ENCODE results near the gene SMARCA2. TPM values are rescaled to one million over a fixed set of nuclear protein-coding genes. Genes with fewer than 3 reads are reported as not detected.

Gene SMARCA2
- total RNA-seq, 2 donors from 2014 or later = 63.8 to 109 TPM

DNA sequence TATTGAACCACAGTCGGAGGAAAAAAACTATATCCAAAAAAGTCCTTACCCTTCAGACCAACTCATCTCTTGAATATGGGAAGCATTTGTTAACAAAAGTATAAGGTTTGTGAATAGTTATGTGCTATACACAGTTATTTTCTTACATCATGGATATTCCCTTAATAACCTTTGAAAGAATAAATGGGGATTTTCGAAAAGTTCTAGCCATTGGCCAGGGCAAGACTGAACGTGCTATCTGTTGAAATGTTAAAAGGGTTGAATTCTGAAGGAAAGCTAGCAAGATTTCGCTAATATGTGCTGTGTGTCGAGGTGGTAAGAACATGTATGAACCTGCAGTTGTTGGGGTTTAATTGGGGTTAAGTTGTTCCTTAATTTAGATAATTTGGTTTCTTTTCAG lies 140.8 kb downstream of the SMARCA2 start:
- DNase-seq (ENCODE audit: low spot score) = no peak
- H3K4me3 ChIP-seq = no peak overlapping the region
- H3K9me3 ChIP-seq = no peaks in the 10 kb centered on the region
- no peaks in the 10 kb centered on the region for H3K27me3 ChIP-seq
- TF ChIP-seq, protein P1, sequence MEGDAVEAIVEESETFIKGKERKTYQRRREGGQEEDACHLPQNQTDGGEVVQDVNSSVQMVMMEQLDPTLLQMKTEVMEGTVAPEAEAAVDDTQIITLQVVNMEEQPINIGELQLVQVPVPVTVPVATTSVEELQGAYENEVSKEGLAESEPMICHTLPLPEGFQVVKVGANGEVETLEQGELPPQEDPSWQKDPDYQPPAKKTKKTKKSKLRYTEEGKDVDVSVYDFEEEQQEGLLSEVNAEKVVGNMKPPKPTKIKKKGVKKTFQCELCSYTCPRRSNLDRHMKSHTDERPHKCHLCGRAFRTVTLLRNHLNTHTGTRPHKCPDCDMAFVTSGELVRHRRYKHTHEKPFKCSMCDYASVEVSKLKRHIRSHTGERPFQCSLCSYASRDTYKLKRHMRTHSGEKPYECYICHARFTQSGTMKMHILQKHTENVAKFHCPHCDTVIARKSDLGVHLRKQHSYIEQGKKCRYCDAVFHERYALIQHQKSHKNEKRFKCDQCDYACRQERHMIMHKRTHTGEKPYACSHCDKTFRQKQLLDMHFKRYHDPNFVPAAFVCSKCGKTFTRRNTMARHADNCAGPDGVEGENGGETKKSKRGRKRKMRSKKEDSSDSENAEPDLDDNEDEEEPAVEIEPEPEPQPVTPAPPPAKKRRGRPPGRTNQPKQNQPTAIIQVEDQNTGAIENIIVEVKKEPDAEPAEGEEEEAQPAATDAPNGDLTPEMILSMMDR (IDR thresholded peaks at IDR 0.05) = no peak
- H3K4me1 ChIP-seq = peaks cover 0 to 50% of the 10 kb centered on the region in 2 donors
- no peaks in the 10 kb centered on the region for H3K36me3 ChIP-seq
- no peak overlapping the region for H3K27ac ChIP-seq

DNA sequence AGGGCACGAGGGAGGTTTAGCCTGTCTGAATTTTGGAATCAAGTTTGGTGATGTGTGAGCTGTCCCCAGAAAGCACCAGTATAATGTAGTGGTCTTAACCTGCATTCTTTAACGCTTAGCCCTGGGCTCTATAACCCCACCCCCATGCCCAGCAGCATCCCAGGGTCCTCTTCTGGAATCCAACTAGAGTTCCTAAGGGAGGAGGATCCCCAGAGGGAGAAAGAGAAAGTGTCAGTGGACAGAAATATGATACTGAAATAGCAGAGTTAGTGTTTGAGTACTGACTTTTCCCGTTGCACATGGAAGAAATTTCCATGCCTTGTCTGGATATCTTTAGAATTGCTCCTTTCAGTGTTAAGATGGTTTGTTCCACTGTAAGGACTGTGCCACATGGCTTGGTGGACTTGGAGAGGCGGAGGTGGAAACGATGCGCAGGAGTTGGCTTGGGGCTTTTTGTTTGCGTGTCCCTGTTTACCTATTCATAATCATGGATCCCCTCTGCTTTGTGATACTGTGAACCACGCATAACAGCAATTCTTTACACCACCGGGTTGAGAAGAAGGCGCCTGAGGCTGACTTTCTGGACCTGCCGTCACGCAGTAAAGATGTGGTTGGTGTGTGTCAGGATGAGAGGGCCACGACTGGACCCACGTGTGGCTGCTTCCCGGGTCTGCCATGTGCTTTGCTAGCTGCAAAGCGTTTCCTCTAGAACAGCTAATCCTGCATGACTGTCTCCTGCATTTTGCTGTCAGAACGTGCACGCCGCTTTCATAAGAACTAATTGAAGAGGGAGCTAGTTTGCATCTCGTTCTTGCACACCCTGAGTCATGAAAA lies 142.3 kb downstream of the SMARCA2 start:
- TF ChIP-seq, protein P1 (IDR thresholded peaks at IDR 0.05) = no peak
- DNase-seq (ENCODE audit: low spot score) = no peak
- H3K4me3 ChIP-seq = peak overlapping the region; percentile 35 to 57
- peaks cover 0 to 50% of the 10 kb centered on the region in 2 donors for H3K4me1 ChIP-seq
- H3K36me3 ChIP-seq = peaks cover 2% of the 10 kb centered on the region
- no peaks in the 10 kb centered on the region for H3K9me3 ChIP-seq
- peak overlapping the region; percentile 75 to 79 for H3K27ac ChIP-seq
- H3K27me3 ChIP-seq = no peaks in the 10 kb centered on the region

DNA sequence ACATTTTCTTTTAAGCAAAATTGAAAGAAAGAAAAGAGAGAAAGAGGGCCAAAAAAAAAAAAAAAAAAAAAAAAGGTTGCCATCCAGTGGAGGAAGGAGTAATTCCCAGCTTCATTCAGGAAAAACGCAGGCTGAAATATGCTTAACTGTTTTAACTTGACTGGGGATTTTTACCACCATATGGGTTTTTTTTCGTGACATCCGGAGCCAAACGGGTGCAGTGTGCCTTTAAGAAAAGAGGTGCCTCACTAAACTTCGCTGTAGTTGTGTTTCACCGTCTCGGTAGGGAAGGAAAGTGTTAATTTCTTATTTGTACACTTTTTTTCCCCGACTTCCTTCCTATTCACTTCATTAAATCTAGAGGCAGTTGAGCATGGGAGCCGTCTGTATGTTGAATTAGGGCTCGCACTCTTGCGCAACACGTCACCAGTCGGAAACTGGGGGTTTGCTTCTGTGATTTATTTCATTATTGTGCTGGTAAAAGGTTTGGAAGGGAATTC lies 143.0 kb downstream of the SMARCA2 start:
- Histone ChIP-seq H3K27ac (peak overlapping the region; percentile 75 to 79), H3K36me3 (peaks cover 7% of the 10 kb centered on the region), H3K9me3 (no peaks in the 10 kb centered on the region), H3K27me3 (no peaks in the 10 kb centered on the region), H3K4me1 (peaks cover 0 to 53% of the 10 kb centered on the region in 2 donors), H3K4me3 (peak overlapping the region; percentile 35 to 57)
- TF ChIP-seq, protein P1 (IDR thresholded peaks at IDR 0.05) = no peak
- no peak for DNase-seq (ENCODE audit: low spot score)

DNA sequence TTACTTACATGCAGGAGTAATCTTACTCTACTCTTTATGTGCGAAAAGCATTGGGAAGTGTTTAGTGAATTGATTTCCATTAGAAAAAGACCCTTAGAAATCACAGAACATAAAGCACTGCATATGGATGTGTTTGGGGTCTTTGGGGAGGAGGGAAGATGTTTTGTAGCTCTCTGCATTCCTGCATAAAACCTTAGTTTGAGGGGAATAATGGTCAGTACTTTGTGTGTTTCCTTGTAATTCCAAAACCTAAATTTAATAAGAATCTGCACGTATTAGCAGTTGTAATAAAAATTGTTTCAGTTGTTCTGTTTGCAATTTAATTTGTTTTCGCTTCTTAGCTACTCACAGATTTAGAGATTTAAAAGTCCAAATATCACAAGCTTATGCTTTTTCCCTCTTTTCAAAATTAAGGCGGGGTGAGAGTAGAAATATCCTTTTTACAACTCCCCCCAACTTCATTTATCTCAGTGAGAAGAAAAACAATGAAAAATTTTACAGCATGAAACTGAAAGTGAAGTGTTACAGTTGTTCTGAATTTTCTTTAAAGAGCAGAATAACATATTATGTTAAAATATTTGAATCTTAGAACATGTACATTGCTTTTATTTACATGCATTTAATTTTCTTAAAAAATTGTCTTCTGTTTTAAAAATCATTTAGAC lies 143.8 kb downstream of the SMARCA2 start:
- peaks cover 0 to 48% of the 10 kb centered on the region in 2 donors for H3K4me1 ChIP-seq
- no peak for DNase-seq (ENCODE audit: low spot score)
- no peaks in the 10 kb centered on the region for H3K27me3 ChIP-seq
- H3K27ac ChIP-seq = peak overlapping the region; percentile 75 to 79
- TF ChIP-seq, protein P1 (IDR thresholded peaks at IDR 0.05) = no peak
- H3K9me3 ChIP-seq = no peaks in the 10 kb centered on the region
- peaks cover 7% of the 10 kb centered on the region for H3K36me3 ChIP-seq
- peak overlapping the region; percentile 35 to 57 for H3K4me3 ChIP-seq

DNA sequence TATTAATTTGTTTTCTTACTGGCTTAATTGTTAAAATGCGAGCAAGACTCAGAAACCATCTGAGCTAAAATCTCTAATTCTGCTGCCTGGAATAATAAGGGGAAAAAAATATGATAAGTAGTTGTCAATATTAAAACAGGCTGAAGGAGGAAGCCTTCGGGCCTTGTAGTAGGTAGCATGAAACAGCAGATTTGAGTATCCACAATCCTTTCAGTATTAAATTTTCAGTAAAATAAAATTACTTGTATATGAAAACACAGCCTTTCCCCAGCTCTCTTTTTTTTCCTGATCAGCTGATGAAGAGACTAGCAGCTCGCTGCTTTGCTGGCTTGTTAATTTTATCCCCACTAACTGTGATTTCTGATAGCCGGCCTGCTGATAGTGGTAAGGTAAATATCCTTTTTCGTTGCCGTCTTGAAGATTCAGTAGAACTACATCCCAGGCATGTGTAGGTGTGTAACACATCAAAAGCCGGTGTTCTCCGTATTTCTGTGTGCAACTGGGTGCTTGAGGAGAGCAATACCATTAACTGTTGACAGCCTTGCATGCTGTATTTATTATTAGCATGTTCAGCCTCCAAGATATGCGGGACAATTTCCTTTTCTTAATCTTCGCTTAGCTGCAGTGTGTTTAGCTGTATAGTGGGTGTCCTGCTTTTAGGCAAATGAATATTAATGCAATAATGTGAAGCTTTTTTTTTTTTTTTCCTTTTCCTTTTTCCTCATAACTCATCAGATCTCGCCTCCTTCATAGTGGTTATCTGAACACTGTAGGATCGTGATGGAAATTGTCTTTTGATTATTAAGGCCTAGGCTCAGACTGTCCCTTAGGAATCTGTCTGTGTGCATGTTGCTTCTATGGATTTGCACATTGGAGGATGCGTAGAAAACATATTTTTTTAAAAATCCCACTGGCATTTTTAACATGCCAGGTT lies 144.6 kb downstream of the SMARCA2 start:
- Histone ChIP-seq H3K9me3 (no peaks in the 10 kb centered on the region), H3K27ac (peak overlapping the region; percentile 75 to 79), H3K27me3 (no peaks in the 10 kb centered on the region), H3K4me3 (peak overlapping the region in 1 of 2 donors; percentile 57), H3K36me3 (peaks cover 7% of the 10 kb centered on the region), H3K4me1 (peaks cover 0 to 39% of the 10 kb centered on the region in 2 donors)
- DNase-seq (ENCODE audit: low spot score) = no peak
- TF ChIP-seq, protein P1 (IDR thresholded peaks at IDR 0.05) = no peak

Measured in right atrium auricular region (tissue), 2 donors.